ENCODE measurements around the gene ZFHX3.
A peak's percentile ranks its signal among the peaks of the same experiment; 100 is the strongest.

ZFHX3 gene

GRCh38 chr16:72840631-72841381, 207.1 kb downstream of the ZFHX3 start:
- DNase-seq = no peak

GRCh38 chr16:72838951-72839350, 209.0 kb downstream of the ZFHX3 start:
- no peak for DNase-seq

- no peak for DNase-seq
Observed at GRCh38 chr16:72838586-72838910, 209.4 kb downstream of the ZFHX3 start.

- DNase-seq = no peak
Observed at GRCh38 chr16:72837846-72838585, 209.9 kb downstream of the ZFHX3 start.

GRCh38 chr16:72836985-72837384, 210.9 kb downstream of the ZFHX3 start:
- no peak for DNase-seq

- DNase-seq = no peak
Observed at GRCh38 chr16:72836181-72836580, 211.7 kb downstream of the ZFHX3 start.

- DNase-seq = no peak
Observed at GRCh38 chr16:72835086-72835485, 212.8 kb downstream of the ZFHX3 start.

- no peak for DNase-seq
Observed at GRCh38 chr16:72834499-72834898, 213.4 kb downstream of the ZFHX3 start.

GRCh38 chr16:72833969-72834368, 214.0 kb downstream of the ZFHX3 start:
- no peak for DNase-seq

- DNase-seq = no peak
Observed at GRCh38 chr16:72833482-72833881, 214.4 kb downstream of the ZFHX3 start.

GRCh38 chr16:72832621-72833248, 215.2 kb downstream of the ZFHX3 start:
- DNase-seq = peak; percentile 56

GRCh38 chr16:72829846-72830775, 217.8 kb downstream of the ZFHX3 start:
- no peak for DNase-seq

GRCh38 chr16:72827866-72828265, 220.1 kb downstream of the ZFHX3 start:
- DNase-seq = no peak

- no peak for DNase-seq
Observed at GRCh38 chr16:72825912-72826621, 221.9 kb downstream of the ZFHX3 start.

- DNase-seq = no peak
Observed at GRCh38 chr16:72824761-72825160, 223.2 kb downstream of the ZFHX3 start.

- DNase-seq = no peak
Observed at GRCh38 chr16:72824027-72824426, 223.9 kb downstream of the ZFHX3 start.

- no peak for DNase-seq
Observed at GRCh38 chr16:72821185-72821950, 226.6 kb downstream of the ZFHX3 start.

GRCh38 chr16:72819345-72819744, 228.6 kb downstream of the ZFHX3 start:
- DNase-seq = peak; percentile 42

- no peak for DNase-seq
Observed at GRCh38 chr16:72818236-72818845, 229.6 kb downstream of the ZFHX3 start.

GRCh38 chr16:72815348-72816318, 232.3 kb downstream of the ZFHX3 start:
- DNase-seq = no peak

Measured in T1000 (cell line).